GM18526 (cell line): ENCODE results near the gene SHCBP1L.

ENCODE experiments used
- POLR2A ChIP-seq: IDR thresholded peaks from 3 replicates; pipeline ENCODE4 v1.6.1; 2011; ENCODE audit not compliant: insufficient read length; ENCODE audit errors: extremely low read depth

SHCBP1L gene

GRCh38 chr1:182877842-182878241 is 75.1 kb downstream of the SHCBP1L start:
- TF ChIP-seq POLR2A: no peak

DNA sequence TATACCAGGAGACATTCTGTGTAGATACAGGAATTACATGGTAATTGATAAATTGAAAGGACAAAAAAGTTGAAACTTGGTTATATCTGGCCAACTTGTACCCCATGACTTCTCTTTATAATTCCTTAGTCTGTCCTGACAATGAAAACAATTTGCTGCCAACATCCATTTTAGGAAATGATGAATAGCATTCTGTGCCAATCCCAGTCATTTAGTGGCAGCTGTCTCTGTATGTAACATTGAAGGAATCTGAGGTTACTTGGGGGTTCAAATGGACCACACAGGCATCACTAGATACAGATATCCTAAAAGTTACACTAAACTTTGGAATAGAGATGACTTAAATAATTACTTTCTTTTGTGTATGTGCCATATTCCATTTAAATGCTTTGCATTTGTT is 75.6 kb downstream of the SHCBP1L start:
- TF ChIP-seq POLR2A: no peak

DNA sequence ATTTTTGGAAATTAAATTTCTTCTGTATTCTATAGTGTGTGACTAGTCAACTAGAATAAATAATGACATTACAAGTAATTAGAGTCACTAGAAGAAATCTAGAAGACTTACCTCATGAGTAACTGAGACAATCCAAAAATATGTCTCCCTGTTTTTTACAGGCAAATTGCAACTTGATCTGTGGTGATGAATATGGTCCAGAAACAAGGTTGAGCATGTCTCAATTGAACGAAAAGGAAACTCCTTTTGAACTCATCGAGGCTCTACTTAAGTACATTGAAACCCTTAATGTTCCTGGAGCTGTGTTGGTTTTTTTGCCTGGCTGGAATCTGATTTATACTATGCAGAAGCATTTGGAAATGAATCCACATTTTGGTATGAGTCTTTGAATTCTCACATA is 77.1 kb downstream of the SHCBP1L start:
- no peak for TF ChIP-seq POLR2A

DNA sequence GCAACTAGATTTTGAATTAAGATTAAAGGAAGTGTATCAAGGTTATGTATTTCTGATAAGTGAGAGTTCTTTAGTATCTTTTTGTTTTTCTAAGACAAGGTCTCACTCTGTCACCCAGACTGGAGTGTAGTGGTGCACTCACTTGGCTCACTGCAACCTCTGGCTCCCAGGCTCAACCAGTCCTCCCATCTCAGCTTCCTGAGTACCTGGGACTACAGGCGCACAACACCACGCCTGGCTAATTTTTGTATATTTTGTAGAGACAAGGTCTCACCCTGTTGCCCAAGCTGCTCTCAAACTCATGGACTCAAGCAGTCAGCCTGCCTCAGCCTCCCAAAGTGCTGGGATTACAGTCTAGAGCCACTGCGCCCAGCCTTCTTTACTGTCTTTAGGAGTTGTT is 80.1 kb downstream of the SHCBP1L start:
- TF ChIP-seq POLR2A: no peak

DNA sequence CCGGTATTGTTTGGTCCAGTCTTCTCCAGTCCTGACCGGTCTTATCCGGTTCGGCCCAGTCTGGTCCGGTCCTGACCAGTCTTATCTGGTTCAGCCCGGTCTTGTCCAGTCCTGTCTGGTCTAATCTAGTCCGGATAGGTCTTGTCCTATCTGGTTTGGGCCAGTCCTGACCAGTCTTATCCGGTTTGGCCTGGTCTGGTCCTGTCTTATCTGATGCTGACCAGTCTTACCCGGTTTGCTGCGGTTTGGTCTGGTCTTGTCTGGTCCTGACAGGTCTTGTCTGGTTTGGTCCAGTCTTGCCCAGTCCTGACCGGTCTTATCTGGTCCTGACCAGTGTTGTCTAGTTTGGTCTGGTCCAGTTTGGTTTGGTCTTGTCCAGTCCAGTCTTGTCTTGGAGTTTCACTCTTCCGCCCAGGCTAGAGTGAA is 83.7 kb downstream of the SHCBP1L start:
- no peak for TF ChIP-seq POLR2A

DNA sequence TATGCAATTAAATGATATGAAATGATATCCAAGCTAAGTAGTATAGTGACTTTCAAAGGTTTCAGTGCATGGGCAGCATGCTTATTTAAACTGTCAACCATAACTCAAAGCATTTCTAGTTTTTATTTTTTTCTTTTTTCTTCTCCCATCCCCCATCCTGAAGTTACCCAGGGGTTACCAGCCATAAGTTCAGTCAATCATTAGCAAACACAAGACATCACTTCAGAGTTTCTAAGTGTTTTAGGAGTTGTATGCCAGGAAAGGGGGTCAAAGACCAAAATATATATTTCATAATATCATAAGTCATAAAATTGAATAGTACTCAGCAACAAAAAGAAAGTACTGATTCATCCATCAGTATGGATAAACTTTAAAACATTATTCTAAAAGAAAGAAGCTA is 85.1 kb downstream of the SHCBP1L start:
- TF ChIP-seq POLR2A: no peak

DNA sequence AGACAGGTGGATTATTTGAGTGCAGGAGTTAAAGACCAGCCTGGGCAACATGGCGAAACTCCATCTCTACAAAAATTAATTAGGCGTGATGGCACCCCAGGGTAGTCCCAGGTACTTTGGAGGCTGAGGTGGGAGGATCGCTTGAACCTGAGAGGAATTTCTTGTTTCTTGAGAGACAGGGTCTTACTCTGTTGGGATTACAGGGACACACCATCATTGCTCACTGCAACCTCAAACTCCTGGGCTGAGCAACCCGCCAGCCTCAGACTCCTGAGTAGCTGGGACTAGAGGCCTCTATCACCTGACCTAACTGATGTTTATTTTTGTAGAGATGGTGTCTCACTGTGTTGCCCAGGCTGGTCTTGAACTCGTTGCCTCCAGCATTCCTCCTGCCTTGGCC is 89.0 kb downstream of the SHCBP1L start:
- no peak for TF ChIP-seq POLR2A

GRCh38 chr1:182862827-182863226 is 90.1 kb downstream of the SHCBP1L start:
- TF ChIP-seq POLR2A: no peak

DNA sequence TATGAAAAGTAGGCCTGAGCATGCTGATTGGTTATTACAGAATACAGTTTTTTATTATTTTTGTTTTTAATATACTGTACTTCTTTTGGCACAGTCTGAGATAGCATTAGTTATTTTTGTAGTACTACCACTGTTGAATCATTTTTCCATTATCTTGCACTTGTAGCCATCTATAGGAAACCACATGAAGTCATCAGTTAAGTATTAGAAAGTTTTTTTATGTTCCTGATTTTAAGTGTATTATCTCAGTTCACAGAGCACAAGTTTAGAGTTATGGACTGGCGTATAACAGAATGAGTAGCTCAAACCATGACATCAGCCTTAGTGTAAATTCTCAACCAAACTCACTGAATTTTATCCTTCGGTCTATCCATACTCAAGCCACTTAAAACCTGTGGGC is 91.0 kb downstream of the SHCBP1L start:
- TF ChIP-seq POLR2A: no peak

- TF ChIP-seq POLR2A: no peak
Observed at GRCh38 chr1:182860658-182861057, 92.3 kb downstream of the SHCBP1L start.

DNA sequence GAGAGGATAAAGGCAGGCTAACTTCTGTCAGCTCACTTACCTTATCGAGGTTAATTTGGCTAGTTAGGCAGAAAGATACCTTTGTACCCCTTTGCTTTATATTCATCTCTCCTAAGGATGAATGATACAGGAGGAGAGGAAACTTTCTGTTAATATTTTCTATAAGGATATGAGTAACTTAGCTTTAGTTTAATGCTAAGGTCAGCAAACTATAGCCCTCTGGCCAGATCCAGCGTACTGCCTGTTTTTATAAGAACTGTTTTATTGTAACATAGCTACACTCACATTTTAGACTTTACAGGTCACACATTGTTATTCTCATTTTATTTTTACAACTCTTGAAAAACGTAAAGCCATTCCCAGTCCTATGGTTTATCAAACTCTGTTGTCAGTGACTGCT is 95.8 kb downstream of the SHCBP1L start:
- TF ChIP-seq POLR2A: no peak

GRCh38 chr1:182855911-182856310 is 97.1 kb downstream of the SHCBP1L start:
- TF ChIP-seq POLR2A: no peak

DNA sequence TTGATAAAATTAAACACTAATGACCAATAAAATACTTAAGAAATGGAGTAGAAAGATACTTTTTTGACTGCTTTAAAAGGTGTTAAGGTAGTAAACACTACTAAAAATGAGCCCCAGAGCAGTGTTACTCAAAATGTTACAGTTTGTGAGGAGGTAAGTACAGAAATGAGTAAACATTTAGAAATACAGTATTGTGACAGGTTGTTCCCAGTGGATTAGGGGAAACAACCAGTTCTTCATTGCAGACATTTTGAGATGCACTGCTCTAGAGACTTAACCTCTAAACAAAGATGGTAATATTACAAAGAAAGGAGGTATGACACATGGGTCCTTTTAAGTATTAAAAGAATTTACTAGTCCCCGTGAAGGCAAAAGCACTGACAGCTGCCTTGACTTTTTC is 101.1 kb downstream of the SHCBP1L start:
- TF ChIP-seq POLR2A: no peak

DNA sequence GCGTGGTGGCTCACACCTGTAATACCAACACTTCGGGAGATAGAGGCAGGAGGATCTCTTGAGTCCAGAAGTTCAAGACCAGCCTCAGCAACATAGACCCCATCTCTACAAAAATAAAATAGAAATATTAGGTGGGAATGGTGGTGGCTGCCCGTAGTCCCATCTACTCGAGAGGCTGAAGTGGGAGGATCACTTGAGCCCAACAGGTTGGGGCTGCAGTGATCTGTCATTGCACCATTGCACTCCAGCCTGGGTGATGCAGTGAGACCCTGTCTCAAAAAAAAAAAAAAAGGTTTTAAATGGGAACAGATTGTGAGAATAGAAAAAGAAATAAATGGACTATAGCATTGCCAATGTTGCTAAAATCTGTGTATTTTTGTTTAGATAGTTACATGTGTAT is 102.6 kb downstream of the SHCBP1L start:
- no peak for TF ChIP-seq POLR2A
